Esophagus squamous epithelium (tissue), 4 donors: ENCODE data around the gene DUOXA2.

Source experiments
- CTCF ChIP-seq, 6 experiments: fragments of 450-650 bp in 4 of 6; fragments of 200-600 bp in 2 of 6; sonication (generic) in 2 of 6; IDR thresholded peaks; one replicate each; pipeline ENCODE4 v1.5.1; 2016 to 2019; ENCODE audit warnings: antibody characterized with exemption in 6 of 6, mild to moderate bottlenecking in 4 of 6, moderate library complexity in 4 of 6
- POLR2A ChIP-seq, 4 donors: fragments of 450-650 bp; IDR thresholded peaks; one replicate each; pipeline ENCODE4 v1.6.1; 2017; ENCODE audit warnings: antibody characterized with exemption in 4 of 4, mild to moderate bottlenecking in 4 of 4, moderate library complexity in 3 of 4

- no peak for TF ChIP-seq CTCF (IDR thresholded peaks at IDR 0.05)
- no peak for TF ChIP-seq POLR2A (IDR thresholded peaks at IDR 0.05)
Observed at GRCh38 chr15:45167631-45168205, 53.6 kb downstream of the DUOXA2 start.
